ENCODE results near the gene ACTR2. TPM values are rescaled to one million over a fixed set of nuclear protein-coding genes. Genes with fewer than 3 reads are reported as not detected.

Gene ACTR2
- total RNA-seq, 4 donors from 2014 or later = 62.9 to 128 (median 89.5) TPM

GRCh38 chr2:65279756-65280155 lies 52.1 kb downstream of the ACTR2 start:
- Histone ChIP-seq H3K27me3 (no peaks in the 10 kb centered on the region), H3K36me3 (no peaks in the 10 kb centered on the region), H3K27ac (no peak overlapping the region), H3K4me1 (peaks cover 0 to 5% (median 0%) of the 10 kb centered on the region in 4 donors), H3K4me3 (no peak overlapping the region), H3K9me3 (no peaks in the 10 kb centered on the region)
- DNase-seq = no peak
- no peak for TF ChIP-seq POLR2A (IDR thresholded peaks at IDR 0.05)
- TF ChIP-seq CTCF (IDR thresholded peaks at IDR 0.05) = no peak

- Histone ChIP-seq H3K4me3 (no peak overlapping the region), H3K4me1 (peaks cover 0 to 5% (median 0%) of the 10 kb centered on the region in 4 donors), H3K36me3 (no peaks in the 10 kb centered on the region), H3K27me3 (no peaks in the 10 kb centered on the region), H3K27ac (peak overlapping the region in 1 of 4 donors; percentile 7), H3K9me3 (no peaks in the 10 kb centered on the region)
- TF ChIP-seq CTCF (IDR thresholded peaks at IDR 0.05) (no peak), POLR2A (IDR thresholded peaks at IDR 0.05) (no peak)
- DNase-seq = no peak
Observed at GRCh38 chr2:65281627-65282351, 54.2 kb downstream of the ACTR2 start.

GRCh38 chr2:65282477-65283053 lies 54.9 kb downstream of the ACTR2 start:
- TF ChIP-seq CTCF (IDR thresholded peaks at IDR 0.05) = no peak
- no peak for TF ChIP-seq POLR2A (IDR thresholded peaks at IDR 0.05)
- Histone ChIP-seq H3K36me3 (no peaks in the 10 kb centered on the region), H3K27me3 (no peaks in the 10 kb centered on the region), H3K4me1 (peaks cover 0 to 5% (median 0%) of the 10 kb centered on the region in 4 donors), H3K4me3 (no peak overlapping the region), H3K9me3 (no peaks in the 10 kb centered on the region), H3K27ac (peak overlapping the region in 1 of 4 donors; percentile 7)
- no peak for DNase-seq

- Histone ChIP-seq H3K27ac (no peak overlapping the region), H3K4me3 (no peak overlapping the region), H3K36me3 (no peaks in the 10 kb centered on the region), H3K4me1 (peaks cover 0 to 4% (median 0%) of the 10 kb centered on the region in 4 donors), H3K27me3 (no peaks in the 10 kb centered on the region), H3K9me3 (no peaks in the 10 kb centered on the region)
- TF ChIP-seq CTCF (IDR thresholded peaks at IDR 0.05) (no peak), POLR2A (IDR thresholded peaks at IDR 0.05) (no peak)
- DNase-seq = no peak
Observed at GRCh38 chr2:65287364-65287763, 59.7 kb downstream of the ACTR2 start.

GRCh38 chr2:65291216-65292105 lies 63.8 kb downstream of the ACTR2 start:
- no peak for TF ChIP-seq POLR2A (IDR thresholded peaks at IDR 0.05)
- TF ChIP-seq CTCF (IDR thresholded peaks at IDR 0.05) = no peak
- no peak for DNase-seq
- no peaks in the 10 kb centered on the region for H3K27me3 ChIP-seq
- H3K4me1 ChIP-seq = peaks cover 0 to 8% (median 0%) of the 10 kb centered on the region in 4 donors
- H3K9me3 ChIP-seq = no peaks in the 10 kb centered on the region
- H3K36me3 ChIP-seq = no peaks in the 10 kb centered on the region
- no peak overlapping the region for H3K27ac ChIP-seq
- no peak overlapping the region for H3K4me3 ChIP-seq

Data from Peyer's patch (tissue), 4 donors.